ENCODE measurements around the gene RASSF6.
"Not testable (repeated sequence)": the region's sequence is repeated elsewhere in the genome, so short reads cannot be mapped to it uniquely, and the experiment has no call there.

The RASSF6 gene

GRCh38 chr4:73620115-73620792 is at the start of gene RASSF6:
Gene RASSF6, minus strand, starts transcription at chr4:73620436. Its CDS starts 8,641 bp downstream, at chr4:73611795.
- peak; percentile 18 for DNase-seq (ENCODE audit: low read depth)

DNA sequence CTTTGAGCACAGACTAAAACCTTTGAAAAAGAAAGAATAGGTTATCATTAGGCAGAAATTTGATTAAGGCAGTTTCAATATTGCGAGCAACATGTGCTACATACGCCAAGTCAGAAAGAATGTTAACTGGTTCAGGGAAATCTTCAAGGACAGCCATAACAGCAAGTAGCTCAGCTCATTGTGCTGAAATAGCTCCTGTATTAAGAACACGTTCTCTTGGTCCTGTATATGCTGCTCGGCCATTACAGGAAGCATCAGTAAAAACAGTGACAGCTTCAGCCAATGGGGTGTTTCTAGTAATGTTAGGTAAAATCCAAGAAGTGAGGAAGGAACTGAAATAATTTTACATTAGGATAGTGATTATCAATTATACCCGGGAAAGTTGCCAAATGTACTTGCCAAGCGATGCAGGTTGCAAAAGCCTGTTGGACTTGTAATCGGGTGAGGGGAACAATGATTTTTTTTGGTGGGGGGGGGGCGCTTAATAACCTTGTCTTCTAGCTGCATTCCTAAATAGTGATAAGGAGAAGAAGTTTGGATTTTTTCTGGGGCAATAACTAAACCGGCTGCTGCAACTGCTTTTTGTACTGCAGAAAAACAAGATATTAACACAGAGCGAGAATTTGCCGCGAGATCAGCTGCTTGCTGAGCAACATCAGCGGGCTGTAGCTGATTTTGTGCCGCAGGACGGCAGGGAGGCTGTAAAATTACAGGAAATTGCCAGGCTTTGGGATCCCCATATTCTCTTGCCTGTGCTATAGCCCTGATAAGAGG is 49.4 kb upstream of the RASSF6 start:
- no peak for DNase-seq (ENCODE audit: low read depth)

DNA sequence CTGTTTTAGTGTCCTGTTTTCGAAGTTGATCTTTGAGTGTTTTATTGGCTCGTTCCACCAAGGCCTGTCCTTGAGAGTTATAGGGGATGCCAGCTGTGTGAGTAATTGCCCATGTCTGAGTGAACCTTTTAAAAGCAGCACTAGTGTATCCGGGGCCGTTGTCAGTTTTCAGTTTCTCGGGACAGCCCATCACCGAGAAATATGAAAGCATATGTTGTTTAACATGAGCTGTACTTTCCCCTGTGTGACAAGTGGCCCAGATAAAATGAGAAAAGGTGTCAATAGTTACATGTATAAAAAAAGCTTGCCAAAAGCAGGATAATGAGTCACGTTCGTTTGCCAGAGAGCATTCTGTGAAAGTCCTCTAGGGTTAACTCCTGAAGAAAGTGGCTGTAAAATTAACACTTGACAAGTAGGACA is 48.6 kb upstream of the RASSF6 start:
- DNase-seq (ENCODE audit: low read depth) = peak; percentile 75

DNA sequence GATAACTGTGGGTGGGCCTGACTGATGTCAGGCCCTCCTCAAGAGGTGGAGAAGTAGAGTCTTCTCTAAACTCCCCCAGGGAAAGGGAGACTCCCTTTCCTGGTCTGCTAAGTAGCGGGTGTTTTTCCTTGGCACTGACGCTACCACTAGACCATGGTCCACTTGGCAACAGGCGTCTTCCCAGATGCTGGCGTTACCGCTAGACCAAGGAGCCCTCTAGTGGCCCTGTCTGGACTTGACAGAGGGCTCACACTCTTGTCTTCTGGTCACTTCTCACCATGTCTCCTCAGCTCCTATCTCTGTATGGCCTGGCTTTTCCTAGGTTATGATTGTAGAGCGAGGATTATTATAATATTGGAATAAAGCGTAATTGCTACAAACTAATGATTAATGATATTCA is 45.7 kb upstream of the RASSF6 start:
- not testable (repeated sequence) for DNase-seq (ENCODE audit: low read depth)

GRCh38 chr4:73664470-73664869 is 44.2 kb upstream of the RASSF6 start:
- no peak for DNase-seq (ENCODE audit: low read depth)

DNA sequence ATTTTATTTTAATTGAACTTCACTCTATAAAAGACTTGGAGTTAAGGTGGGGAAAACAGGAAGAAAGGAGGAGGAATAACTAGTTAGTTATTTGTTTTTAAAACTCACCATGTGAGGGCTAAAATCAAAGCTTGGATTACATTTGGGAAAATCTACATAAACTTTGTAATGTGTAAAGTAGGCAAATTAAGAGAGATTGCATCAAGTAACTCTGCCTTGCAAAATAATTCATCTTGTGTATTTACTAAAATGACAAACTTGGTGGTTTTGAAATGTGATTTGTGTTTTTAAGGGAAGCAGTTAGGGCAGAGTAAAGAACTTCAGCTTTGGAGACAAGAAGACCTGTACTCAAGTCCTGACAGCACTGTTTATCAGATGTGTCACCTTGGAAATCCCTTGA is 43.3 kb upstream of the RASSF6 start:
- DNase-seq (ENCODE audit: low read depth) = no peak

GRCh38 chr4:73662709-73663546 is 42.7 kb upstream of the RASSF6 start:
- peak; percentile 83 for DNase-seq (ENCODE audit: low read depth)

DNA sequence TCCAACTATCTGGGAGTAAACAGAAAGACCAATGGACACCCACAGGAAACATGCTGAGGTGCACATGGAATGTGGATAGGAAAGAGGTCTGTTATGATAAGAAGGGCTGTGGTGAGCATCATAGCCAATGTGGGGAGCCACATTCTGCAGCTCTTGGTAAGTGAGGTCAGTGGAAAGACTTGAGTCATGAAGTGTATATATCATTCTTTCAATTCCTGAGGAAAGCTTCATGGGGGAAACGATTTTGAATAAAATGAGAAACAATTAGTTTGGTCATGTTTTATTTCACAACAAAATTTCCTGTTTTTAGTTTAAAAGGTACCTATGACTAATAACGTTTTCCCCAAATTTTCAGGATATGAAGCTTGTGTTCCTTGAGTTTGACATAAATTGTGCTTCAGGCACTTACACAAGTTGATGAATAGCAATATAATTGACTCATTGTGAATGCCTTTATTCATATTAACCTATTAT is 41.4 kb upstream of the RASSF6 start:
- DNase-seq (ENCODE audit: low read depth) = peak; percentile 99

- no peak for DNase-seq (ENCODE audit: low read depth)
Observed at GRCh38 chr4:73660808-73661207, 40.6 kb upstream of the RASSF6 start.

GRCh38 chr4:73653695-73654106 is 33.5 kb upstream of the RASSF6 start:
- DNase-seq (ENCODE audit: low read depth) = peak; percentile 67

GRCh38 chr4:73650250-73650649 is 30.0 kb upstream of the RASSF6 start:
- no peak for DNase-seq (ENCODE audit: low read depth)

DNA sequence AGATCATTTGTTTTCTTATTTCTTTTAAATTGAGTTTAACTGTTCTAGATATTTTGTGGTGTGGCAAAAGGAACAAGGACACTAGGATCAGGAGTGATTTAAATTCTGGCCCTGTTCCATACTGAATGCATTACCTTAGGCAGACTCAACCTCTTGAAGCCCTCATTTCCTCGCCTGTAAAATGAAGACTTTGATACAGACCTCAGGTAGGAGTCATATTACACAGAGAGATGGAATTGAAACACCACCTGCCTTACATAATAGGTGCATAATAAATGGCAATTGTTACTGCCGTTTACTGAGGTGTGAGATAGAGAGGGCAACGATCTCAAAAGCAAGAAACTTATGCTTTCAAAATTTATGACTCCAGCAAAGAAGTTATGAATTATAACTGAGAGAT is 28.2 kb upstream of the RASSF6 start:
- no peak for DNase-seq (ENCODE audit: low read depth)

GRCh38 chr4:73646117-73646516 is 25.9 kb upstream of the RASSF6 start:
- DNase-seq (ENCODE audit: low read depth) = no peak

DNA sequence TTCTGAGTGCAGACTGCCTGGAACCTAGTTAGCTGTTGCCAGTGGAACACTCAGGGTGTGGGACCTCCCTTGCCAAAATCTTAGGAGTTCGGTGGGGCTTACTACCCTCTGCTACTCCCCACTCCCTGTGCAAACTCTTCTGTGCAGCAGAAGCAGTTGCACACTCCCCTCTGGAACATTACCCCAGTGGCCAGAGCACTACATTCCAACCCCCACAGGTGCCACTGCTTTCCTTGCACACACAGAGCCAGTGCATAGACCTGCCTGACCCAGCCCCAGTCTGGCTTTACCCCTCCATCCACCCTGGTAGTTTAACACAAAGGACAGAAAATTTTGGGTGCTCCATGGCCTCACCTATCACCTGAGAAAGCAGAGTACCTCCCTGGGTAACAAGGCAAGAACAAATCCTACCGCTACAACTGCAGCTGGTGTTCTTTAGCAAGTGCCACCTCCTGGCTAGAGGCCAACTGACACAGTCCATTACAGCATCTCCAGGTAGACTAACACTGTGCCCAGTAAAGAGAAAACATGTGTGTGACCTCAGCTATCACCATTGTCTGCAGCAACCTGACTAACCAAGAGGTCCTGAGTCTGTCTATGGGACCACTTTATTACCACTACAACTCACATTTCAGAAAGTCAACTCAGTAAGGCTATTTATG is 11.5 kb upstream of the RASSF6 start:
- no peak for DNase-seq (ENCODE audit: low read depth)

- not testable (repeated sequence) for DNase-seq (ENCODE audit: low read depth)
Observed at GRCh38 chr4:73628834-73629233, 8.6 kb upstream of the RASSF6 start.

- no peak for DNase-seq (ENCODE audit: low read depth)
Observed at GRCh38 chr4:73621357-73621756, 1.1 kb upstream of the RASSF6 start.

- no peak for DNase-seq (ENCODE audit: low read depth)
Observed at GRCh38 chr4:73619346-73619745, 890 bp downstream of the RASSF6 start.

- DNase-seq (ENCODE audit: low read depth) = no peak
Observed at GRCh38 chr4:73617256-73617655, 3.0 kb downstream of the RASSF6 start.

- DNase-seq (ENCODE audit: low read depth) = no peak
Observed at GRCh38 chr4:73615613-73616012, 4.6 kb downstream of the RASSF6 start.

DNA sequence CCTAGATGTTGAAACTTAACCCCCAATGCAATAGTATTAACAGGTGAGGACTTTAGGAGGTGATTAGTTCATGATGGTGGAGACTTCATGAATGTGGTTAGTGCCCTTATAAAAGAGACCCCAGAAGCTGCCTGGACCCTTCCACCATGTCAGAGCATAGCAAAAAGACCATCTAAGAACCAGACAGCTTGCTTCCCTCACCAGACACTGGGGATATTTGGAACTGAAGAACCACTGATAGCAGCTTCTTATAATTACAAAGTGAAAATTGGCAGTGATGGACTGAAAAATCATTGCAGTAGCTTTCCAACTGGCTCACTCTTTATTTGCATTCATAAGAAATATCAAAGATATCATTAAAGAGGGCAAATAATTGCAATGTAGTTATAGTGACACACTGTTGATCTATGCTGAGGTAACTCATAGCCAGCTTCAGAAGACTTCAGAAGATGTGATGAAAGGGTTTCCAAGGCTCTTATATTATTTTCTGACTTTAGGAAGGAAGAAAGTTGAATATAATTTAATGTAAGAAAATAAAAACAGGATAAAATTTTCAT is 5.8 kb downstream of the RASSF6 start:
- DNase-seq (ENCODE audit: low read depth) = no peak

DNA sequence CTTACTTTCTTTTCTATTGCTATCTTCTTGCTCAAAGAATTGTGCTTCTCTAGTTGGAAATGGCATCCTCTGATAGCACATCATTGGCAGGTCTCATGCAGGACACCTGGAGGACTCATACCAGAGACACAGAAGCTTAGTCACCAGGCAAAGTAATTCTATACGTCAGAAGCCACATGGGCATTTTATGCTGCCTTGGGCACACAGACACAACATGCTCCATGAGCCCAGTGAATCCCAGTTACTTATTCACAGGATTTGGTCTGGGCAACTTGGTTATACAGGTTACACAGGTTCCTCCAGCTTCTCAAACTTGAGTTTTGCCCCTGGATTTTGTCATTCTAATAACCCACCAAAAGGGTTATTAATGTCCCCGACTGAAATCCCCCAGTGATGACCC is 7.1 kb downstream of the RASSF6 start:
- DNase-seq (ENCODE audit: low read depth) = no peak

DNA sequence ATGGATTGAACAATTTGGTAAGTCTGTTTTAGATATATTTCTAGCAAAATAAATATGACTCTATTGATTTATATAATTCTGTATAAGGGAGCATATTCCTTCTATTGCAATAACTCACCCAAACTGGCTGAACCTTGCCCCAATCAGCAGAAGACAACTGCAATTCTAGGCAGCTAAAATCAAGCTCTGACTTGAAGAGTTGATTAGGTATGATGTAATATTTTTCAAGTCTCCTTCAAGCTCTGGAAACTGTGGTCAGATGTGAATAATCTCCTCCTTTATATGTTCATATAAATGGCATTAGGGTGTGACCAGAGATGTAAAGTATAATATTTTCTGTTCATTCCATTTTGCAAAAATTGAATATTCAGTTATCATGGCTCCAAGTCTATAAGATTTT is 8.2 kb downstream of the RASSF6 start:
- DNase-seq (ENCODE audit: low read depth) = no peak
